ENCODE data around the gene RASGRP1. TPM values are rescaled to one million over a fixed set of nuclear protein-coding genes. Genes with fewer than 3 reads are reported as not detected.

Gene RASGRP1
- total and polyA plus RNA-seq, 2 donors (not counting 1 experiment from before 2014, with no cell fraction given), result 1.6 TPM; not detected in 1

DNA sequence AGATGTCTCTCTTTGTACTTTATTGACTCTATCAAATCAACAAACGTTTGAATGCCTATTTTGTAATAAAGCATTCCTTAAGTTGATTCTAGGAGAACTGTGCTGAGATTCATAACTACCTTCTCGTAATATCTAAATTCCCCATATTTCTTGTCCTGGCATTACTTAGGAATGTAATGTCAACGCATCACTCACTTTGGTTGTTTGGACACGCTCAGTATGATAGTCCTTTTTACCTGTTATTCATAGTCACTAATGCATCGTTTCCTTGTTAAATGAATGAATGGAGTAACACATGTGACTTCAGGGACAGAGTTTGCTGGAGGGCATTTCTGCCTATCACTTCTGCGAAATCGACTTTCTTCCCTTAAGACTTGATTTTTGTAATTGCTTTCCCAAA is 44.1 kb upstream of the RASGRP1 start:
- Histone ChIP-seq H3K27me3 (ENCODE audit: control insufficient read depth, insufficient read depth, low read length) (peaks cover 5% of the 10 kb centered on the region), H3K4me2 (ENCODE audit: extremely low read depth, insufficient read depth, low read length) (no peak overlapping the region), H2AFZ (ENCODE audit: low read length) (no peak overlapping the region), H3K4me1 (ENCODE audit: control insufficient read depth, extremely low read depth, insufficient read depth, low read length) (no peaks in the 10 kb centered on the region), H3K4me3 (replicated peaks in 1 of 4; ENCODE audit: control extremely low read depth in 1 of 4, insufficient read depth in 1 of 4, low read depth in 3 of 4, low read length in 4 of 4) (no peak overlapping the region), H3K79me2 (ENCODE audit: control insufficient read depth, insufficient read depth, low read length) (no peaks in the 10 kb centered on the region), H3K9ac (ENCODE audit: insufficient read depth, low read length) (no peak overlapping the region), H3K27ac (ENCODE audit: insufficient read depth, low read length) (no peak overlapping the region), H3K36me3 (ENCODE audit: control insufficient read depth, insufficient read depth, low read length) (no peaks in the 10 kb centered on the region), H4K20me1 (ENCODE audit: control insufficient read depth, extremely low read depth, insufficient read depth, low read length) (no peaks in the 10 kb centered on the region), H3K9me3 (ENCODE audit: control insufficient read depth, insufficient read depth, low read depth, low read length) (no peaks in the 10 kb centered on the region)
- DNase-seq (ENCODE audit: low read depth in 2 of 2), result no peak
- no peak for TF ChIP-seq EZH2 (IDR thresholded peaks at IDR 0.05; ENCODE audit: low read length, missing control alignments)
- TF ChIP-seq, protein P1, sequence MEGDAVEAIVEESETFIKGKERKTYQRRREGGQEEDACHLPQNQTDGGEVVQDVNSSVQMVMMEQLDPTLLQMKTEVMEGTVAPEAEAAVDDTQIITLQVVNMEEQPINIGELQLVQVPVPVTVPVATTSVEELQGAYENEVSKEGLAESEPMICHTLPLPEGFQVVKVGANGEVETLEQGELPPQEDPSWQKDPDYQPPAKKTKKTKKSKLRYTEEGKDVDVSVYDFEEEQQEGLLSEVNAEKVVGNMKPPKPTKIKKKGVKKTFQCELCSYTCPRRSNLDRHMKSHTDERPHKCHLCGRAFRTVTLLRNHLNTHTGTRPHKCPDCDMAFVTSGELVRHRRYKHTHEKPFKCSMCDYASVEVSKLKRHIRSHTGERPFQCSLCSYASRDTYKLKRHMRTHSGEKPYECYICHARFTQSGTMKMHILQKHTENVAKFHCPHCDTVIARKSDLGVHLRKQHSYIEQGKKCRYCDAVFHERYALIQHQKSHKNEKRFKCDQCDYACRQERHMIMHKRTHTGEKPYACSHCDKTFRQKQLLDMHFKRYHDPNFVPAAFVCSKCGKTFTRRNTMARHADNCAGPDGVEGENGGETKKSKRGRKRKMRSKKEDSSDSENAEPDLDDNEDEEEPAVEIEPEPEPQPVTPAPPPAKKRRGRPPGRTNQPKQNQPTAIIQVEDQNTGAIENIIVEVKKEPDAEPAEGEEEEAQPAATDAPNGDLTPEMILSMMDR (conservative IDR thresholded peaks at IDR 0.05 in 1 of 2, IDR thresholded peaks at IDR 0.05 in 1 of 2; ENCODE audit: low read depth in 1 of 2, low read length in 2 of 2), result no peak

DNA sequence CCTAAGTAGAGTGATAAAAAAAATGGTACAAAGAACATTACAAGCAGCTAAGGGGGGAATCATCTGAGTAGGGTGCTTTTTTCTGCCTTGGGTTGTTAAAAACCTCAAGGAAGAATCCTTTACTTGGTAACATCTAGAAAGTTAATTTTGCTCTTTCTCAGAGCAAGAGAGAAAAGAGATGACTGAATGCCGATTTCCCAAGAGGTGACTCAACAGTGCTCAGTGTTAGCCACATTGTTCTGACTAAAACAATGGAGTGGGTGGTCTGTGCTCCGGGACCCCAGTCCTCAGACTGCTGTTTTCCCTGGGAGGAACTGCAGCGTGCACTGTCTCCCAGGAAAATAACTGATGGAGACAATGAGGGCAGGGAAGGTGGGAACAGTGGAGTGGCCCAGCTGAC is 41.1 kb upstream of the RASGRP1 start:
- DNase-seq (ENCODE audit: low read depth in 2 of 2), result no peak
- Histone ChIP-seq H3K4me2 (ENCODE audit: extremely low read depth, insufficient read depth, low read length) (no peak overlapping the region), H3K27me3 (ENCODE audit: control insufficient read depth, insufficient read depth, low read length) (peaks cover 5% of the 10 kb centered on the region), H3K4me1 (ENCODE audit: control insufficient read depth, extremely low read depth, insufficient read depth, low read length) (no peaks in the 10 kb centered on the region), H3K36me3 (ENCODE audit: control insufficient read depth, insufficient read depth, low read length) (no peaks in the 10 kb centered on the region), H3K9ac (ENCODE audit: insufficient read depth, low read length) (no peak overlapping the region), H3K9me3 (ENCODE audit: control insufficient read depth, insufficient read depth, low read depth, low read length) (no peaks in the 10 kb centered on the region), H3K79me2 (ENCODE audit: control insufficient read depth, insufficient read depth, low read length) (no peaks in the 10 kb centered on the region), H3K4me3 (replicated peaks in 1 of 4; ENCODE audit: control extremely low read depth in 1 of 4, insufficient read depth in 1 of 4, low read depth in 3 of 4, low read length in 4 of 4) (no peak overlapping the region), H4K20me1 (ENCODE audit: control insufficient read depth, extremely low read depth, insufficient read depth, low read length) (no peaks in the 10 kb centered on the region), H3K27ac (ENCODE audit: insufficient read depth, low read length) (no peak overlapping the region), H2AFZ (ENCODE audit: low read length) (no peak overlapping the region)
- TF ChIP-seq, protein P1 (conservative IDR thresholded peaks at IDR 0.05 in 1 of 2, IDR thresholded peaks at IDR 0.05 in 1 of 2; ENCODE audit: low read depth in 1 of 2, low read length in 2 of 2), result no peak
- no peak for TF ChIP-seq EZH2 (IDR thresholded peaks at IDR 0.05; ENCODE audit: low read length, missing control alignments)

DNA sequence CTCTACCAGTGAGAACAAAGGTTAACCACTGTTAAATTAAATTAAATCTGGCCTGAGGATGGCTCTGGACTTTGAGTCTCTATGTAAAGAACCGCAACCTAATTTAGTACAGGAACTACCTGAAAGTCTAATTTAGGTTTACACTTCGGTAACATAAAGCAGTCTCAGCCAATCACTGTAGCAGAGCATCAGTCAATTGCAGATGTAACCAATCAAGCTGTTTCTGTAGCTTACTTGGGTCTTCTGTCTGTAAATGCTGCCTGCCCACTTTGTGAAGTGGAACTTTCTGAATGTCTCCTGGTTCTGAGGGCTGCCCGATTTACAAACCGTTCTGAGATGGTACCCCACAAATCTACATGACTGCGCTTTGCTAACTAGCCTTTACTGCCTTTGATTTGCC is 39.1 kb upstream of the RASGRP1 start:
- H3K4me1 ChIP-seq (ENCODE audit: control insufficient read depth, extremely low read depth, insufficient read depth, low read length), result no peaks in the 10 kb centered on the region
- no peaks in the 10 kb centered on the region for H3K9me3 ChIP-seq (ENCODE audit: control insufficient read depth, insufficient read depth, low read depth, low read length)
- H2AFZ ChIP-seq (ENCODE audit: low read length), result no peak overlapping the region
- no peaks in the 10 kb centered on the region for H4K20me1 ChIP-seq (ENCODE audit: control insufficient read depth, extremely low read depth, insufficient read depth, low read length)
- no peak overlapping the region for H3K9ac ChIP-seq (ENCODE audit: insufficient read depth, low read length)
- H3K4me2 ChIP-seq (ENCODE audit: extremely low read depth, insufficient read depth, low read length), result no peak overlapping the region
- H3K79me2 ChIP-seq (ENCODE audit: control insufficient read depth, insufficient read depth, low read length), result no peaks in the 10 kb centered on the region
- TF ChIP-seq, protein P1 (conservative IDR thresholded peaks at IDR 0.05 in 1 of 2, IDR thresholded peaks at IDR 0.05 in 1 of 2; ENCODE audit: low read depth in 1 of 2, low read length in 2 of 2), result no peak
- no peak for TF ChIP-seq EZH2 (IDR thresholded peaks at IDR 0.05; ENCODE audit: low read length, missing control alignments)
- DNase-seq (ENCODE audit: low read depth in 2 of 2), result no peak
- no peak overlapping the region for H3K27ac ChIP-seq (ENCODE audit: insufficient read depth, low read length)
- peaks cover 5% of the 10 kb centered on the region for H3K27me3 ChIP-seq (ENCODE audit: control insufficient read depth, insufficient read depth, low read length)
- no peaks in the 10 kb centered on the region for H3K36me3 ChIP-seq (ENCODE audit: control insufficient read depth, insufficient read depth, low read length)
- no peak overlapping the region for H3K4me3 ChIP-seq (replicated peaks in 1 of 4; ENCODE audit: control extremely low read depth in 1 of 4, insufficient read depth in 1 of 4, low read depth in 3 of 4, low read length in 4 of 4)

Data from fibroblast of lung (primary cell).